GM23248 (cell line): ENCODE data around the gene SMYD3. TPM values are rescaled to one million over a fixed set of nuclear protein-coding genes. Genes with fewer than 3 reads are reported as not detected.

ENCODE experiments used
- DNase-seq: peaks from one replicate; pipeline ENCODE4 v3.0.0-alpha.2; 2015
- H2AFZ ChIP-seq: fragments of 200-600 bp; sonication (generic); 2 replicates; pipeline ENCODE4 v1.6.1; 2016; ENCODE audit warnings: antibody characterized with exemption
- H3F3A ChIP-seq: fragments of 200-600 bp; sonication (generic); 2 replicates; pipeline ENCODE4 v1.6.1; 2016; ENCODE audit warnings: mild to moderate bottlenecking, antibody characterized with exemption, mixed run types; ENCODE audit not compliant: insufficient read depth
- H3K27ac ChIP-seq: fragments of 200-600 bp; sonication (generic); 2 replicates; pipeline ENCODE4 v1.5.1; 2016; ENCODE audit warnings: mild to moderate bottlenecking
- H3K27me3 ChIP-seq: fragments of 200-600 bp; sonication (generic); replicated peaks from 2 replicates; pipeline ENCODE4 v1.6.1; 2016; ENCODE audit warnings: mild to moderate bottlenecking; ENCODE audit not compliant: insufficient read depth
- H3K36me3 ChIP-seq: fragments of 200-600 bp; sonication (generic); 2 replicates; pipeline ENCODE4 v1.6.1; 2016; ENCODE audit warnings: low read depth, mild to moderate bottlenecking
- H3K4me1 ChIP-seq: fragments of 200-600 bp; sonication (generic); 2 replicates; pipeline ENCODE4 v1.6.1; 2016; ENCODE audit warnings: mild to moderate bottlenecking; ENCODE audit not compliant: insufficient read depth
- H3K4me2 ChIP-seq: fragments of 200-600 bp; sonication (generic); one replicate; pipeline ENCODE4 v1.6.1; 2016; ENCODE audit warnings: mild to moderate bottlenecking; ENCODE audit not compliant: unreplicated experiment
- H3K4me3 ChIP-seq: fragments of 200-600 bp; sonication (generic); 2 replicates; pipeline ENCODE4 v1.5.1; 2016; ENCODE audit warnings: mild to moderate bottlenecking
- H3K79me2 ChIP-seq: fragments of 200-600 bp; sonication (generic); 2 replicates; pipeline ENCODE4 v1.6.1; 2016; ENCODE audit warnings: mild to moderate bottlenecking; ENCODE audit not compliant: insufficient read depth
- H3K9ac ChIP-seq: fragments of 200-600 bp; sonication (generic); 2 replicates; pipeline ENCODE4 v1.6.1; 2016; ENCODE audit warnings: mild to moderate bottlenecking
- H3K9me2 ChIP-seq: fragments of 200-600 bp; sonication (generic); 2 replicates; pipeline ENCODE4 v1.6.1; 2016; ENCODE audit warnings: mixed run types, mild to moderate bottlenecking, moderate library complexity; ENCODE audit not compliant: insufficient read depth
- H3K9me3 ChIP-seq: fragments of 200-600 bp; sonication (generic); one replicate; pipeline ENCODE4 v1.6.1; 2017; ENCODE audit warnings: low read depth
- H4K20me1 ChIP-seq: fragments of 200-600 bp; sonication (generic); 2 replicates; pipeline ENCODE4 v1.6.0; 2016; ENCODE audit not compliant: insufficient read depth
- EZH2 ChIP-seq: fragments of 200-600 bp; sonication (generic); IDR thresholded peaks from 2 replicates; pipeline ENCODE4 v1.6.1; 2018; ENCODE audit warnings: antibody characterized with exemption, mild to moderate bottlenecking; ENCODE audit not compliant: insufficient read depth, poor library complexity, severe bottlenecking
- EZH2phosphoT487 ChIP-seq: fragments of 200-600 bp; sonication (generic); IDR thresholded peaks from 2 replicates; pipeline ENCODE4 v1.6.1; 2018; ENCODE audit warnings: antibody characterized with exemption, moderate library complexity, mild to moderate bottlenecking, low read depth; ENCODE audit not compliant: insufficient read depth
- WGBS, 2 experiments: methylation state at CpG; one replicate each; pipeline ENCODE4 v1.1.6; 2015 to 2017; ENCODE audit warnings: low lambda C conversion rate in 2 of 2, low coverage in 1 of 2; ENCODE audit errors: missing lambda C conversion rate in 2 of 2; 5-methylcytosine and 5-hydroxymethylcytosine counted together
- in situ Hi-C: fragments of 300-500 bp; cut with MboI; formaldehyde crosslinking; loops from 2 replicates; pipeline ENCODE4 v1.15.0; 2020
- polyA plus RNA-seq: library from polyadenylated mRNA; unstranded; fragments of >200 nt; fragmentation: Nextera tagmentation; extraction: Ambion mirVana; gene quantifications from 2 replicates; pipeline ENCODE4 v1.2.1, GENCODE V29; 2016
- total RNA-seq: library from RNA; depleted of rRNA; stranded (reverse); fragments of >200 nt; shearing (Covaris generic); gene quantifications from 2 replicates; pipeline ENCODE4 v1.2.3, GENCODE V29; 2014

The SMYD3 gene
- total and polyA plus RNA-seq, 2 experiments from 2014 or later: 32.1 to 44.8 TPM

DNA sequence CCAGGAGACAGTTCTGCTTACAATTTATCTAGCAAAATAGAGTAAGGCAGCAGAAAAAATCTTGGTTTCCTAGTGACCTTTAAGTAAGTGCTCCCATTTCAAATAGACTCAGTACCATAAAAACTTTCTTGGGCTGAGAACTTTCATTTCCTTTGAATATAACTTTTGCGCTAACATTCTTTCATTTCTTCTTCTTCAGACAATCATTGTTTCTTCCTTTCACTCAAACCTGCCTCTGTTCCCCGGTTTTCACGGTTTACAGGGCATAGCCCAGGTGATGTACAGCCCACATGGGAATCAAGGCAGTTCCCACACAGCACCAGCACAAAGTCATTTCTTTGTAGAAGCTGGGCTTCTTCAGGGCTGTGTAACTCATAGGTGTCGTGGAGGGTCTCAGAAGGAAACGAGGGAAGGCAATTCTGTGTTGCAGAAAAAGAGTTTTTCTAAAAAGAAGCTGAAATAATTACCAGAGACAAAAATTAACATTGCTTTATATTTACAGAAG lies 611.6 kb downstream of the SMYD3 start:
- H3K79me2 ChIP-seq: no peaks in the 10 kb centered on the region
- H3K4me2 ChIP-seq: no peak overlapping the region
- H3K4me3 ChIP-seq: no peak overlapping the region
- H3K9me3 ChIP-seq: no peaks in the 10 kb centered on the region
- H3K9me2 ChIP-seq: no peaks in the 10 kb centered on the region
- TF ChIP-seq EZH2: no peak
- no peak for TF ChIP-seq EZH2phosphoT487
- H2AFZ ChIP-seq: no peak overlapping the region
- H3F3A ChIP-seq: no peaks in the 10 kb centered on the region
- H3K4me1 ChIP-seq: no peaks in the 10 kb centered on the region
- no peaks in the 10 kb centered on the region for H3K27me3 ChIP-seq
- DNase-seq: no peak
- no peaks in the 10 kb centered on the region for H4K20me1 ChIP-seq
- H3K9ac ChIP-seq: no peak overlapping the region
- WGBS, 2 experiments: 90 to 96% methylated on average over 5 of the region's 5 CpGs
- in situ Hi-C loops: no loop called here
- H3K36me3 ChIP-seq: peaks cover 8% of the 10 kb centered on the region; the same call in 1 of the 2 replicates
- no peak overlapping the region for H3K27ac ChIP-seq

DNA sequence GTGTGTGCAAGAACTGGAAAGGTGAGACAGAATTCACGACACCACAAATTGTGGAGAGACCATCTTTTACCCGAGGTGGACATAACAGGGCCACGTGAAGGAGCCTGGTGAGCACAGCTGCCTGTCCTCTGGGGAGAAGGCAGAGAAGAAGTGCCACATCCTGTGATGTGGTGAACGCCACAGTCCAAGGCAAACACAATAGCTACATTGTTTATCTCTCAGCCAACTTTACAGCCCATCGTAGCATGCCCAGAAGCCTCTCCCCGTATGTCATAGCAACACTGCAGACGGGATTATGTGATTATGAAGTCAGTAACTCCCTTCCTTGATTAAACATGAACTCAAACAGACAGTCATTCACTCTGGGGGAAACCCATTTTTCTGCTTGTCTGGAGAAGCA lies 612.2 kb downstream of the SMYD3 start:
- Histone ChIP-seq H3K27ac (no peak overlapping the region), H4K20me1 (no peaks in the 10 kb centered on the region), H3F3A (no peaks in the 10 kb centered on the region), H3K9me3 (no peaks in the 10 kb centered on the region), H2AFZ (no peak overlapping the region), H3K36me3 (peaks cover 8% of the 10 kb centered on the region; the same call in 1 of the 2 replicates), H3K9ac (no peak overlapping the region), H3K4me3 (no peak overlapping the region), H3K4me2 (no peak overlapping the region), H3K4me1 (no peaks in the 10 kb centered on the region), H3K79me2 (no peaks in the 10 kb centered on the region), H3K9me2 (no peaks in the 10 kb centered on the region), H3K27me3 (no peaks in the 10 kb centered on the region)
- 84 to 86% methylated on average over 7 of the region's 7 CpGs for WGBS, 2 experiments
- DNase-seq: no peak
- in situ Hi-C loops: no loop called here
- TF ChIP-seq EZH2phosphoT487 (no peak), EZH2 (no peak)

DNA sequence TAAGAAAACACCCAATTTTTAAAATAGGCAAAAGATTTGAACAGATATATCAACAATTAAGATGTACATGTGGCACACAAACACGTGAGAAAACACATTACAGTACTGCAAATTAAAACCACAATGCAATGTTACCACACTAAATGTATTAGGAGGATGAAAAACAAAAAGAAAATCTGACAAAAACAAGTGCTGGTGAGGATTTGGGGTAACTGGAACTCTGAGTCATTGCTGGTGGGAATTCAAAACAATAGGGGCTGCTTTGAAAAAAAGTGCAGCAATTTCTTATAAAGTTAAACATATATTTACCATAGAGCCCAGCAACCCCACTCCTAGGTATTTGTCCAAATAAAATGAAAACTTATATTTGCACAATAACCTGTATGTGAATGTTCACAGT lies 614.1 kb downstream of the SMYD3 start:
- 74 to 88% methylated on average over 1 of the region's 1 CpG for WGBS, 2 experiments
- no peaks in the 10 kb centered on the region for H3K9me3 ChIP-seq
- in situ Hi-C loops: no loop called here
- no peaks in the 10 kb centered on the region for H3K79me2 ChIP-seq
- no peaks in the 10 kb centered on the region for H4K20me1 ChIP-seq
- peaks cover 8% of the 10 kb centered on the region; the same call in 1 of the 2 replicates for H3K36me3 ChIP-seq
- no peak overlapping the region for H3K27ac ChIP-seq
- no peak overlapping the region for H3K4me2 ChIP-seq
- H3K9me2 ChIP-seq: no peaks in the 10 kb centered on the region
- no peaks in the 10 kb centered on the region for H3F3A ChIP-seq
- no peak overlapping the region for H3K9ac ChIP-seq
- no peak overlapping the region for H3K4me3 ChIP-seq
- no peak for DNase-seq
- H3K4me1 ChIP-seq: no peaks in the 10 kb centered on the region
- H3K27me3 ChIP-seq: no peaks in the 10 kb centered on the region
- TF ChIP-seq EZH2phosphoT487 (no peak), EZH2 (no peak)
- no peak overlapping the region for H2AFZ ChIP-seq

DNA sequence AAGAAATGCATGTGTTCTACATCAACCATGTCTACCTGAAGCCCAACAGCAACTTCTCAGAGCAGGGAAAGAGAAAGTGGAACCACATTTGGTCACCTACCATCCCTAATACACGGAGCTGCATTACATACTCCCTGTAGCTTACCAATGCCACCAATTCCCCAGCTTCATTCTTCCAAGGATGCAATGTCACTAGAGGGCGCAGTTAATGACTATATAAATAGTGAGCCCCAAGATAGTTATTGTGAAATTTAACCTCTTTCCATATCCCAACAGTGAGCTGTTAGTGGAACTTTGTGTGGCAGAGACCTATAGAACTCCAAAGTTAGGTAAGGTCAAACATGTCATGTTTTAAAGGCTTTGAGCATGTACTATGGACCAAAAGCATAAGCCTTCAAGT lies 618.3 kb downstream of the SMYD3 start:
- H3K9me2 ChIP-seq: no peaks in the 10 kb centered on the region
- no peak overlapping the region for H3K9ac ChIP-seq
- peaks cover 8% of the 10 kb centered on the region; the same call in 1 of the 2 replicates for H3K36me3 ChIP-seq
- H3F3A ChIP-seq: no peaks in the 10 kb centered on the region
- no peaks in the 10 kb centered on the region for H3K4me1 ChIP-seq
- 72 to 82% methylated on average over 2 of the region's 2 CpGs for WGBS, 2 experiments
- H3K4me2 ChIP-seq: no peak overlapping the region
- H4K20me1 ChIP-seq: no peaks in the 10 kb centered on the region
- H3K27ac ChIP-seq: no peak overlapping the region
- H3K27me3 ChIP-seq: no peaks in the 10 kb centered on the region
- in situ Hi-C loops: no loop called here
- no peaks in the 10 kb centered on the region for H3K9me3 ChIP-seq
- no peaks in the 10 kb centered on the region for H3K79me2 ChIP-seq
- TF ChIP-seq EZH2: no peak
- no peak for TF ChIP-seq EZH2phosphoT487
- H3K4me3 ChIP-seq: no peak overlapping the region
- no peak overlapping the region for H2AFZ ChIP-seq
- DNase-seq: peak; percentile 46

DNA sequence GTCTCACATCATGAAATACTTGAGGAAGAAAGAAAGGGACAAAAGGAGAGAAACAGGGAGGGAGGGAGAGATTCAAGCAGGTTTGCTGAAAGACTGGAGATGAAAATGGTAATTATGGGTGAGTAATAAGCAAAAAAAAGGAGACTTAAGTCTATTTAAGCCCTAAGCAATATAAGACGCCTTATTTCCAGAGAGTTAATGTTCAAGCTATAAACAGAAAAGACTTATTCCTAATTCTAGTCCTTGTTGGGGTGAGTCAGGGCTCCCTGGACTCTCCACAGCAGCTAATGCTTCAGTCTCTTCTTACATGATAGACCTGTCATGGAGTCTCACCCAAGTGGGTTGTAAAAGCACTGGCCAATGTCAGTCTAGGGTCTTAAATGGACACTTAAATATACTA lies 619.2 kb downstream of the SMYD3 start:
- in situ Hi-C loops: no loop called here
- Histone ChIP-seq H3K27ac (no peak overlapping the region), H3K4me2 (no peak overlapping the region), H4K20me1 (no peaks in the 10 kb centered on the region), H3K79me2 (no peaks in the 10 kb centered on the region), H2AFZ (no peak overlapping the region), H3K27me3 (no peaks in the 10 kb centered on the region), H3K4me1 (no peaks in the 10 kb centered on the region), H3K9ac (no peak overlapping the region), H3F3A (no peaks in the 10 kb centered on the region), H3K9me3 (no peaks in the 10 kb centered on the region), H3K4me3 (no peak overlapping the region), H3K9me2 (no peaks in the 10 kb centered on the region), H3K36me3 (peaks cover 3% of the 10 kb centered on the region; the same call in 1 of the 2 replicates)
- TF ChIP-seq EZH2: no peak
- TF ChIP-seq EZH2phosphoT487: no peak
- 94 to 100% methylated on average over 1 of the region's 1 CpG for WGBS, 2 experiments
- no peak for DNase-seq
